Stromal cell of bone marrow (primary cell): ENCODE data around the gene SLC1A1.
"Not testable (repeated sequence)": the region's sequence is repeated elsewhere in the genome, so short reads cannot be mapped to it uniquely, and the experiment has no call there.

ENCODE experiments used
- DNase-seq: peaks from one replicate; pipeline ENCODE4 v3.0.0-alpha.2; 2012; ENCODE audit warnings: low read depth

The SLC1A1 gene

DNA sequence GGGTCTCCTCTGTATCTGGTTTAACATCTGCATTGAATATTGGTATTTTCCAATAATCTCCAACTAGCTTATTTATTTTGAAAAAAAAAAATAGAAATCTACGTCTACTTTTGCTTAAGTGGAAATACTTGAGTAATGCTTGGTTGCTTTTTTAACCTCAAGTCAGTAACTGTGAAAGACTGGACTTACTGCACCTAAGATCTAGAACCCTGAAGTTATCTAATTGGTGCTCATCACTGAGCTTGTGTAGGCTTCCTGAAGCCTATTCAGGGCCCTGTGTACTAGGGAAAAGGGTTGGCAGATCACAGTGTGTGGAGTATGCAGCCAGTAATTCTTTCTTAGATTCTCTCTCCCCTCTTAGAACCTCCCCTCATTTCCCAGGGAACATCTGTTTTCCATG lies 16.2 kb downstream of the SLC1A1 start:
- DNase-seq, result no peak

GRCh38 chr9:4507306-4508130 lies 17.2 kb downstream of the SLC1A1 start:
- no peak for DNase-seq

GRCh38 chr9:4508246-4508906 lies 18.1 kb downstream of the SLC1A1 start:
- DNase-seq, result no peak

DNA sequence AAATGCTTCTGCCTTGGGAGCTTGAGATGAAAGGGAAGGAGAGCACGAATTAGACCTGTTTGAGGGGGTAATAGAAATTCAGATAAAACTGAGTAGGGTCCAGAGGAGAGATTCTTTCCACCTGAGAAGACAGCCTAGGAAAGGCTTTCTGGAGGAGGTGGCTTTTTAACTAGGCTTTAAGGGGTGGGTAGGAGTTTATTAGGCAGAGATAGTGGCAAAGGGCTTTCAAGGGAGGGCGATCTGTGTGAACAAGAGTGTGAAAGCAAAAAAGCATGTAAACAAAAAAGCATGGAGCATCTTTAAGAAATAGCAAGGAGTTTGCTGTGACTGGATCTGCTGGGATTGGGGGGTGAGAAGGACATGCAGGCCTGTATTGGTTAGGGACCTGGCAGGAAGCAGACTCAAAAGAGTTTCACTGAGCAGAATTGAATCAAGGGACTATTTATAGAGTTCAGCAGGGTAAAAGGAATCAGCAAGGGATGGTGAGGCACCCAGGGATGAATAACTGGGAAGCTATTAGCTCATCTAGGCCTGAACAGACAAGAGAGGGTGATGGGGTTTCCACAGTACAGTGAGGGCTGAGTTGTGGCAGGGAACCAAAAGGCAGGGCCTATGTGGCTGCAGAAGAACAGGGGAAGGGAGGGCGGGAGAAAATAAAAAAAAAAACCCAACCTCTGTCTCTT lies 18.8 kb downstream of the SLC1A1 start:
- peak; percentile 87 for DNase-seq

DNA sequence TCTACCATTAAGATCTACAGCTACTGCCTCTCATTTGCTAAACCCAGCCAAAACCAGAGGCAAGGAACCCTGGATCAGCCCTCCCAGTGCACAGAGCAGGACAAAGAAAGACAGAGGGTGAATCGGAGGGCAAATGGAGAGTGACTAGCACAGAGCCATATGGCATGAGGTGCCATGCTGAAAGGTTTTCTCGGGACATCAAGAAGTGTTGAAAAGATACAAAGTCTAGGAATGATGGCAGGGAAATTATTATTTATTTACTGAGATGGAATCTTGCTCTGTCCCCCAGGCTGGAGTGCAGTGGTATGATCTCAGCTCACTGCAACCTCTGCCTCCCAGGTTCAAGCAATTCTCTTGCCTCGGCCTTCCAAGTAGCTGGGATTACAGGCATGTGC lies 19.3 kb downstream of the SLC1A1 start:
- no peak for DNase-seq

GRCh38 chr9:4510546-4511322 lies 20.5 kb downstream of the SLC1A1 start:
- DNase-seq, result no peak

DNA sequence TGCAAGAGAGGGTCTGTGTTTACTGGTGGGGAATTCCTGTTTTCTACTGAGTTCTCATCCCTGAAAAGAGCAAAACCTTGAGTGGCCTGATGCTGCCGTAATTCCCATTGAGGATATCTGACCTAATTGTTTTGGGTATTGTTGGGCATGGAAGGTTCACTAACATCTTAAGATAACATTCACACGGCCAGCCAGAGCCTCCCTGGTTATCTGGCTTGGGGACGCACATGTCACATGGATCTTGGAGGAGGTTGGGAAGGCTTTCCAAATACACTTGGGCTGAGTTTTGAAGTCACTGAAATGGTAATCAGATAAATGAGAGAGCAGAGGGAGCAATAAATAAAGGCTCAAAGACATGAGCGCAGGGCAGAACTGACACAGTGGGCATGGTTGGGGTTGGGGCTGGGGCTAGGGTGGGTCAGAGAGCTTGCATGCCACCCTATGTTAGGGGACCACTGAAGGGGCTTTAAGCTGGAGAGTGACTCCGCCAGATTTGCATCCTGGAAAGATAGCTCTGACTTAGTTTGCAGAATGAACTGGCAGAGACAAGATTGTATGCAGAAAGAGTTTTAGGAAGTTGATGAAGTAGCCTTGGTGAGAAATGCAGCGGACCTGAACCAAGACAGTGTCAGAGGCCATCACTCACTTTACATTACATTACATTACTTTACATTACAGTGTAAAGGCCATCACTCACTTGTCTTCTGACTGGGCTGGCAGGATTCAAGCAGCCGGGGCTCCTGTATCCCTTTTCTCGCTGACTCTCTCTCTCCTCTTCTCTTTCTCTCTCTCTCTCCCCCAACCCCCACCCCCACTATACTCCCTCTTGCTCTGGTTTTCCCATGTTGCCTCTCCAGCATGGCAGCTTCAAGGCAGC lies 24.2 kb downstream of the SLC1A1 start:
- DNase-seq, result no peak

GRCh38 chr9:4515958-4516375 lies 25.7 kb downstream of the SLC1A1 start:
- peak; percentile 52 for DNase-seq

- no peak for DNase-seq
Measured at GRCh38 chr9:4517274-4517673, 27.0 kb downstream of the SLC1A1 start.

DNA sequence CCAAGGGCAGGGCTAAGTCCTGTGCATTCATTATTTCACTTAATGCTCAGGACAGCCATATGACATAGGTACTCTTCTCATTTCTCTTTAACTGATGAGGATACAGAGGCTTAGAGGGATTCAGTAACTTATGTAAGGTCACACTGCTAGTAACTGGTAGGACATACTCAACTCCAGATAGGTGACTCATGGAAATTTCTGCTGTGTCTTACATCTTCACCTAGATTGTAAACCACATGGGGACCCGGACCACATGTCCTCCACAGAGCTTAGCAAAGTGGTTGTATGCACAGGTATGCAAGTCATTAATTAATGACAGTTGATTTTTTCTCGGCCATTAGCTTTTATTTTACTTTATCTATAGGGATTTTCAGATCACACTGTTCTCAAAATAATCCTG lies 29.3 kb downstream of the SLC1A1 start:
- DNase-seq, result no peak

- no peak for DNase-seq
Measured at GRCh38 chr9:4520055-4520454, 29.8 kb downstream of the SLC1A1 start.

DNA sequence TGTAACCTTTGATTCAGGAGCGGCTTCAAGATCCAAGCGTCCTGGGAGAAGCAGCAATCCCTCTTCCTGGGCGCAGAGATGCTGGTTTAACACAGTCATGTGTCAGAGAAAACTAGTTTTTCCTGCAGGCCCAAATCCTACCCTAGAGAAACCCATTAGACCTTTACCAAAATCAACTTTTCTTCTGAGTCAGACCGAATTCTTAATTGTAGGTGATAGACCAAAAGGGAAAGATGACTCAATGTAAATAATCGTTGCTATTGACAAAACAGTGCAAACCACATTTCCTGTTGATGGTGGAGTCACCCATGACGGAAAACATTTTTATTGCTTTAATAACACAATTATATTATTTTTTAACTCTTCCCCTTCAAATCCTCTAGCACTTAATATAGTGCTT lies 40.1 kb downstream of the SLC1A1 start:
- no peak for DNase-seq

DNA sequence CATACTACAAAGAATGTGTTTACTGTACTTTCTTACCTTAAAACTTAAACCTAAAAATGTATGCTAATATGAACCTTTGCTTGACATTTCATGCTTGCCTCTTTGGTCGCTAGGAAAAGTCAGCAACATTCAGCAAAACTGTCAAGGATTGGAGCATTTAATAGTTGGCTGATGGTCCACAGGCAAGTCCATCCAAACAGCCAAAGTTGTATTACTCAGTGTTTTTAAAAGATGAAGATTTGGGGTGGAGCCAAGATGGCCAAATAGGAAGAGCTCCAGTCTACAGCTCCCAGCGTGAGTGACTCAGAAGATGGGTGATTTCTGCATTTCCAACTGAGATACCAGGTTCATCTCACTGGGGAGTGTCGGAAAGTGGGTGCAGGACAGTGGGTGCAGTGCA lies 40.6 kb downstream of the SLC1A1 start:
- DNase-seq, result peak; percentile 83

- DNase-seq, result not testable (repeated sequence)
Measured at GRCh38 chr9:4531355-4531754, 41.1 kb downstream of the SLC1A1 start.

DNA sequence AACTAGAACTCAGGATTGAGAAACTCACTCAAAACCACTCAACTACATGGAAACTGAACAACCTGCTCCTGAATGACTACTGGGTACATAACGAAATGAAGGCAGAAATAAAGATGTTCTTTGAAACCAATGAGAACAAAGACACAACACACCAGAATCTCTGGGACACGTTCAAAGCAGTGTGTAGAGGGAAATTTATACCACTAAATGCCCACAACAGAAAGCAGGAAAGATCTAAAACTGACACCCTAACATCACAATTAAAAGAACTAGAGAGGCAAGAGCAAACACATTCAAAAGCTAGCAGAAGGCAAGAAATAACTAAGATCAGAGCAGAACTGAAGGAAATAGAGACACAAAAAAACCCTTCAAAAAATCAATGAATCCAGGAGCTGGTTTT lies 43.6 kb downstream of the SLC1A1 start:
- not testable (repeated sequence) for DNase-seq

DNA sequence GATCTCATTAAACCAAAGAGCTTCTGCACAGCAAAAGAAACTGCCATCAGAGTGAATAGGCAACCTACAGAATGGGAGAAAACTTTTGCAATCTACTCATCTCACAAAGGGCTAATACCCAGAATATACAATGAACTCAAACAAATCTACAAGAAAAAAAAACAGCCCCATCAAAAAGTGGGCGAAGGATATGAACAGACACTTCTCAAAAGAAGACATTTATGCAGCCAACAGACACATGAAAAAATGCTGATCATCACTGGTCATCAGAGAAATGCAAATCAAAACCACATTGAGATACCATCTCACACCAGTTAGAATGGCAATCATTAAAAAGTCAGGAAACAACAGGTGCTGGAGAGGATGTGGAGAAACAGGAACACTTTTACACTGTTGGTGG lies 45.9 kb downstream of the SLC1A1 start:
- DNase-seq, result not testable (repeated sequence)

- DNase-seq, result no peak
Measured at GRCh38 chr9:4537581-4537980, 47.3 kb downstream of the SLC1A1 start.

GRCh38 chr9:4538107-4538506 lies 47.8 kb downstream of the SLC1A1 start:
- DNase-seq, result no peak

DNA sequence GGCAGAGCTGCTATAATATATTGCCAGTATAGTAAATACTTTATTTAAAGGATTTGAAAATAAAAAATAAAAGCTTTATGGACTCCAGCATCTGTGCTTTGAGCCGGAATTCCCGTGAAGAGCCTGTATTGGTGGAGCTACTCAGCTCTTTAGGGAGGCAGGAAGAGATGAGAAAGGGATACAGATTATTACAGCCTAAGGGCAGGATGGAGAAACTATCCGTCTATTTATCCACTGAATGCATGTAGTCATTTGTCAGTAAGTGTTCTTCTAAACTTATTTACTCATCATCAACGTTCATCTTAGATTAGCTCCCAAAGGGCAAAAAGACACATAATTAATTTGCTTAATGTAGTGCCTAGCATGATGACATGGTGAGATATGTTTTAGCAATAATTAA lies 48.4 kb downstream of the SLC1A1 start:
- no peak for DNase-seq

- DNase-seq, result no peak
Measured at GRCh38 chr9:4540425-4540824, 50.2 kb downstream of the SLC1A1 start.

DNA sequence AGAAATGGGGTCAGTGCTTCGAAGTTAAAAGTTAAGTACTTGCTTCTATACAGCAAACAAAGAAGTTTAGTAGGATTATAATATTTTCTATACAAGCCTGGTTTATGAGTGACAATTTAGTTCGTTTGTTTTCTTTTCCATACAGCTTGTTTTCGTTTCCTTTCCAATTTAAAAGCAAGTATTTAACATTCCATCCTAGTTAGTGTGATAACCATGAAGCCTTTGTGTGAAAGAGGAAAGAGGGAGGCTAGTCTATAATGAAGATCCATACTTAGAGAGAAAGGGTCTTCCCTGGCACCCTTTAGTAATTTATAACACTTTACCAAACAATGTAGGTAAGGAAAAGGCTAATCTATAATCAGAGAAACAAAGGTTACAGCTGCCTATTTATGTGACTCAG lies 51.0 kb downstream of the SLC1A1 start:
- DNase-seq, result no peak
